GM10266 (cell line): Measurements from ENCODE around the gene PRSS38.

ENCODE experiments used
- DNase-seq: peaks from one replicate; pipeline ENCODE4 v3.0.0; 2012; ENCODE audit errors: extremely low spot score
- TF ChIP-seq, protein P1 (sequence below): IDR thresholded peaks from 2 replicates; pipeline ENCODE4 v1.5.1; 2012; ENCODE audit warnings: mild to moderate bottlenecking, low read depth; ENCODE audit not compliant: control insufficient read depth, insufficient read depth; ENCODE audit errors: missing control alignments

The PRSS38 gene

GRCh38 chr1:227769047-227769935 is 46.2 kb upstream of the PRSS38 start:
- TF ChIP-seq, protein P1, sequence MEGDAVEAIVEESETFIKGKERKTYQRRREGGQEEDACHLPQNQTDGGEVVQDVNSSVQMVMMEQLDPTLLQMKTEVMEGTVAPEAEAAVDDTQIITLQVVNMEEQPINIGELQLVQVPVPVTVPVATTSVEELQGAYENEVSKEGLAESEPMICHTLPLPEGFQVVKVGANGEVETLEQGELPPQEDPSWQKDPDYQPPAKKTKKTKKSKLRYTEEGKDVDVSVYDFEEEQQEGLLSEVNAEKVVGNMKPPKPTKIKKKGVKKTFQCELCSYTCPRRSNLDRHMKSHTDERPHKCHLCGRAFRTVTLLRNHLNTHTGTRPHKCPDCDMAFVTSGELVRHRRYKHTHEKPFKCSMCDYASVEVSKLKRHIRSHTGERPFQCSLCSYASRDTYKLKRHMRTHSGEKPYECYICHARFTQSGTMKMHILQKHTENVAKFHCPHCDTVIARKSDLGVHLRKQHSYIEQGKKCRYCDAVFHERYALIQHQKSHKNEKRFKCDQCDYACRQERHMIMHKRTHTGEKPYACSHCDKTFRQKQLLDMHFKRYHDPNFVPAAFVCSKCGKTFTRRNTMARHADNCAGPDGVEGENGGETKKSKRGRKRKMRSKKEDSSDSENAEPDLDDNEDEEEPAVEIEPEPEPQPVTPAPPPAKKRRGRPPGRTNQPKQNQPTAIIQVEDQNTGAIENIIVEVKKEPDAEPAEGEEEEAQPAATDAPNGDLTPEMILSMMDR, result no peak
- no peak for DNase-seq

- TF ChIP-seq, protein P1, result no peak
Observed at GRCh38 chr1:227769936-227770494, 45.5 kb upstream of the PRSS38 start.

GRCh38 chr1:227770812-227771211 is 44.7 kb upstream of the PRSS38 start:
- TF ChIP-seq, protein P1, result no peak
- no peak for DNase-seq

More at GRCh38 chr1:227769936-227770494, 45.5 kb upstream of the PRSS38 start:
- no peak for DNase-seq

DNA sequence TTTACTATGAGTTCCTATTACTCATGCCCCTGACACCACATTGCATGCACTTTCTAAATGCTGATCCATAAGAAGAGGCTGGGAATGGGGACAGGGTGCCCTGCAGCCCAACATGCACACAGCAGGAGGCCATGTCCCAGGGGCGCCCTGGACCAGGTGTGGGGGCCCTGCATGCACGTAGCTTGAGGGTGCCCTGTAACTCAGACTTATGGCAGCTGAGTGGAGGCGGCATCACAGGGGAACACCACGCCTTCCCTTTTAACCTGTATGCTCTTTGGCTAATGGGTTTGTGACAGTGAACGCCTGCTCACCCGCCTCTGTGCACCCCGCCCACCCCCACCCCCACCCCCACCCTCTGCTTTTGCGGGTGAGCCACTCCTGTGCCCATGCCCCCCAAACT is 44.1 kb upstream of the PRSS38 start:
- DNase-seq, result no peak
- TF ChIP-seq, protein P1, result no peak

DNA sequence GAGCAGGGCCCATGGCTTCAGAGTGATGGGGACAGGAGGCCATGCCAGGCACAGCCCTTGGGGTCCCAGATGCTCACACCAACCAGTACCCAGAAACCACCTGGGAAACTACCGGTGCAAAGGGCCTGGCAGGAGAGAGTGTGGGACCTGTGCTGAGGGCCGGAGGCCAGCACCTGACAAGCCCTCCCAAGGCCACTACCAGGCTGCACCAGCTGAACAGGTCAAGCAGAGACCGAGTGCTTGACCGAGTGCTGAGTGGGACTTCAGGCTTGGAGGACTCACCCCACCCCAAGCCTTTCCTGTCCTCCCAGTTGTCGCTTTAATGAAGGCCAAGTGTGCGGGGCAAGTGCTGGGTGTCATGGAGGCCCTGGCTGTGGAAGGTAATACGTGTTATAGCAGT is 43.7 kb upstream of the PRSS38 start:
- TF ChIP-seq, protein P1, result no peak
- DNase-seq, result no peak

DNA sequence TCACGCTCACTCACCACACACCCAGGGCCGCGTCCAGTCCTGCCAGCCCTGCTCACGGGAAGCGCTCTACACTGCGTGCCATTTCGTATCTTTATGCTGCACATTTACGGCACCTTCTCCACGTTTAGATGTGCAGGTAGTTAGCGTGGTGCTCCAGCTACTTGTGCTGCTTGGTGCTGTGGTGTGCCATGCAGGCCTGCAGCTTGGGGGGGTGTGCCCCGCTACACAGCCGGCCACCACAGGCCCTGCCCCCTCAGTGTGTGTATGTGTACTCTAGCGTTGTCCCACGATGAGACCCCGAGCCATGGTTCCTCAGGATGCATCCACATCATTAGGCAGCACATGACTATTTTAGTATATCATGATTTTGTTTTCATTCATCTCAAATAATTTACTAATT is 41.9 kb upstream of the PRSS38 start:
- DNase-seq, result no peak
- TF ChIP-seq, protein P1, result no peak
